Skeletal muscle tissue (tissue), 4 donors: ENCODE results near the gene GPR141. TPM values are rescaled to one million over a fixed set of nuclear protein-coding genes. Genes with fewer than 3 reads are reported as not detected.

Experiments
- H3K27ac ChIP-seq: one replicate; pipeline ENCODE4 v1.7.0; 2013; ENCODE audit warnings: mild to moderate bottlenecking, low read depth, low read length, inconsistent platforms
- H3K27me3 ChIP-seq, 3 donors: one replicate each; pipeline ENCODE4 v1.7.0; 2013; ENCODE audit warnings: low read length in 3 of 3; ENCODE audit not compliant: control insufficient read depth in 3 of 3, insufficient read depth in 3 of 3
- H3K36me3 ChIP-seq, 3 donors: one replicate each; pipeline ENCODE4 v1.7.0; 2013; ENCODE audit warnings: low read length in 3 of 3; ENCODE audit not compliant: control insufficient read depth in 3 of 3, insufficient read depth in 3 of 3
- H3K4me1 ChIP-seq, 3 donors: one replicate each; pipeline ENCODE4 v1.7.0; 2013; ENCODE audit warnings: low read length in 3 of 3, mild to moderate bottlenecking in 3 of 3; ENCODE audit not compliant: control insufficient read depth in 3 of 3, insufficient read depth in 3 of 3
- H3K4me3 ChIP-seq, 3 donors: one replicate each; pipeline ENCODE4 v1.7.0; 2013; ENCODE audit warnings: low read length in 3 of 3
- H3K9ac ChIP-seq, 3 donors: one replicate each; pipeline ENCODE4 v1.7.0; 2013; ENCODE audit warnings: low read length in 3 of 3, mild to moderate bottlenecking in 3 of 3, moderate library complexity in 2 of 3, low read depth in 1 of 3
- H3K9me3 ChIP-seq, 3 donors: one replicate each; pipeline ENCODE4 v1.7.0; 2013; ENCODE audit warnings: low read length in 3 of 3; ENCODE audit not compliant: control insufficient read depth in 3 of 3
- total RNA-seq: library from RNA; depleted of rRNA; stranded (reverse); fragments of >200 nt; gene quantifications from one replicate; pipeline ENCODE4 v1.2.3, GENCODE V29; 2014
- donor health status: Osteomylitis.

The GPR141 gene
- total RNA-seq, 1 donor from 2014 or later: 1.0 TPM

- Histone ChIP-seq H3K4me1 (no peaks in the 10 kb centered on the region), H3K9ac (no peak overlapping the region), H3K9me3 (no peaks in the 10 kb centered on the region), H3K36me3 (no peaks in the 10 kb centered on the region), H3K27me3 (no peaks in the 10 kb centered on the region), H3K27ac (no peak overlapping the region), H3K4me3 (no peak overlapping the region)
Measured at GRCh38 chr7:37756797-37757551, 73.4 kb downstream of the GPR141 start.

- no peaks in the 10 kb centered on the region for H3K9me3 ChIP-seq
- H3K9ac ChIP-seq: no peak overlapping the region
- no peak overlapping the region for H3K4me3 ChIP-seq
- H3K27me3 ChIP-seq: no peaks in the 10 kb centered on the region
- H3K27ac ChIP-seq: no peak overlapping the region
- no peaks in the 10 kb centered on the region for H3K4me1 ChIP-seq
- H3K36me3 ChIP-seq: no peaks in the 10 kb centered on the region
Measured at GRCh38 chr7:37757563-37757962, 74.0 kb downstream of the GPR141 start.

- Histone ChIP-seq H3K9ac (no peak overlapping the region), H3K27ac (no peak overlapping the region), H3K4me1 (no peaks in the 10 kb centered on the region), H3K9me3 (no peaks in the 10 kb centered on the region), H3K4me3 (no peak overlapping the region), H3K27me3 (no peaks in the 10 kb centered on the region), H3K36me3 (no peaks in the 10 kb centered on the region)
Measured at GRCh38 chr7:37758501-37759045, 75.0 kb downstream of the GPR141 start.

- Histone ChIP-seq H3K27ac (no peak overlapping the region), H3K27me3 (no peaks in the 10 kb centered on the region), H3K36me3 (no peaks in the 10 kb centered on the region), H3K9ac (no peak overlapping the region), H3K4me3 (no peak overlapping the region), H3K4me1 (no peaks in the 10 kb centered on the region), H3K9me3 (no peaks in the 10 kb centered on the region)
Measured at GRCh38 chr7:37759526-37759925, 76.0 kb downstream of the GPR141 start.

GRCh38 chr7:37765421-37765829 is 81.9 kb downstream of the GPR141 start:
- H3K9ac ChIP-seq: no peak overlapping the region
- no peaks in the 10 kb centered on the region for H3K36me3 ChIP-seq
- no peaks in the 10 kb centered on the region for H3K9me3 ChIP-seq
- no peaks in the 10 kb centered on the region for H3K4me1 ChIP-seq
- H3K4me3 ChIP-seq: no peak overlapping the region
- H3K27ac ChIP-seq: no peak overlapping the region
- H3K27me3 ChIP-seq: no peaks in the 10 kb centered on the region

- Histone ChIP-seq H3K9me3 (no peaks in the 10 kb centered on the region), H3K4me1 (no peaks in the 10 kb centered on the region), H3K27ac (no peak overlapping the region), H3K27me3 (no peaks in the 10 kb centered on the region), H3K9ac (no peak overlapping the region), H3K36me3 (no peaks in the 10 kb centered on the region), H3K4me3 (no peak overlapping the region)
Measured at GRCh38 chr7:37765872-37766525, 82.4 kb downstream of the GPR141 start.

- H3K9me3 ChIP-seq: no peaks in the 10 kb centered on the region
- no peak overlapping the region for H3K9ac ChIP-seq
- no peak overlapping the region for H3K4me3 ChIP-seq
- H3K27ac ChIP-seq: no peak overlapping the region
- H3K4me1 ChIP-seq: no peaks in the 10 kb centered on the region
- H3K36me3 ChIP-seq: no peaks in the 10 kb centered on the region
- no peaks in the 10 kb centered on the region for H3K27me3 ChIP-seq
Measured at GRCh38 chr7:37768611-37769010, 85.0 kb downstream of the GPR141 start.

- Histone ChIP-seq H3K27me3 (no peaks in the 10 kb centered on the region), H3K27ac (no peak overlapping the region)
Measured at GRCh38 chr7:37769291-37769690, 85.7 kb downstream of the GPR141 start.

GRCh38 chr7:37769726-37770125 is 86.2 kb downstream of the GPR141 start:
- Histone ChIP-seq H3K27me3 (no peaks in the 10 kb centered on the region), H3K4me1 (no peaks in the 10 kb centered on the region), H3K27ac (no peak overlapping the region), H3K4me3 (no peak overlapping the region), H3K9ac (no peak overlapping the region), H3K9me3 (no peaks in the 10 kb centered on the region), H3K36me3 (no peaks in the 10 kb centered on the region)

More at GRCh38 chr7:37769291-37769690, 85.7 kb downstream of the GPR141 start:
- Histone ChIP-seq H3K36me3 (no peaks in the 10 kb centered on the region), H3K4me3 (no peak overlapping the region), H3K9ac (no peak overlapping the region), H3K9me3 (no peaks in the 10 kb centered on the region), H3K4me1 (no peaks in the 10 kb centered on the region)

- Histone ChIP-seq H3K9me3 (no peaks in the 10 kb centered on the region), H3K27ac (no peak overlapping the region), H3K4me1 (no peaks in the 10 kb centered on the region), H3K27me3 (no peaks in the 10 kb centered on the region), H3K9ac (no peak overlapping the region), H3K36me3 (no peaks in the 10 kb centered on the region), H3K4me3 (no peak overlapping the region)
Measured at GRCh38 chr7:37770838-37771237, 87.3 kb downstream of the GPR141 start.
